H1 (cell line): ENCODE results near the gene EEPD1.

ENCODE experiments used
- CTCF ChIP-seq, 3 experiments: IDR thresholded peaks; 1 replicate in 2 of 3; 2 replicates in 1 of 3; pipeline versions ENCODE4 v1.5.1 to v1.6.1; 2011; ENCODE audit warnings: low read length in 3 of 3, mild to moderate bottlenecking in 3 of 3, inconsistent platforms in 2 of 3, low read depth in 1 of 3, moderate library complexity in 1 of 3; ENCODE audit not compliant: insufficient read depth in 1 of 3; ENCODE audit errors: control extremely low read depth in 1 of 3
- POLR2A ChIP-seq, 2 experiments: IDR thresholded peaks; 1 replicate in 1 of 2; 2 replicates in 1 of 2; pipeline ENCODE4 v1.6.1; 2011; ENCODE audit warnings: low read depth in 2 of 2, low read length in 2 of 2, mild to moderate bottlenecking in 2 of 2; ENCODE audit errors: control extremely low read depth in 1 of 2
- POLR2AphosphoS5 ChIP-seq: IDR thresholded peaks from 2 replicates; pipeline ENCODE4 v1.6.1; 2011; ENCODE audit warnings: low read depth, low read length

DNA sequence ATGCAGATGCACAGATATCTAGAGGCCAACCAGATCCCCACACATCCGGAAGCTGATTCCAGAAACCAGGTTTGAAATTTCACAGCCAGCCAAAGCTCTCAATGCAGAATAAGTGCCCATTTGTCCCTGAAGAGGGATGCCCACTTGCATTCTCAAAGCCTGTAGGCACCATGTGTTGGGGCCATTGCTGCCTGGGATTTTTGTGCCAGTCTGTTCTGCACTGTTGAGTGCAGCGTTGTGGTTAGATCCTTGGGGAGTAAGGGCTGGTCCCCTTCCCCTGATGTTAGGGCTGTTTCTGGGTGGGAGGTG, 62.4 kb downstream of the EEPD1 start:
- TF ChIP-seq CTCF (IDR thresholded peaks at IDR 0.05; ENCODE audit: control extremely low read depth in 1 of 3, insufficient read depth in 1 of 3, low read depth in 1 of 3, low read length in 3 of 3) (no peak), POLR2AphosphoS5 (no peak), POLR2A (IDR thresholded peaks at IDR 0.05; ENCODE audit: control extremely low read depth in 1 of 2, low read depth in 2 of 2, low read length in 2 of 2) (no peak)
